ENCODE results near the gene UMAD1.

- TF ChIP-seq POLR2A (IDR thresholded peaks at IDR 0.05; ENCODE audit: low read depth, low read length) (no peak), POLR2AphosphoS5 (IDR thresholded peaks at IDR 0.05; ENCODE audit: low read depth, low read length) (no peak), TAF1 (IDR thresholded peaks at IDR 0.05; ENCODE audit: borderline replicate concordance, low read depth, low read length) (no peak)
Measured at GRCh38 chr7:7651479-7651878, 10.9 kb downstream of the UMAD1 start.
